OCI-LY3 (cell line): ENCODE measurements around the gene RRP1B.

Experiments used
- H2AFZ ChIP-seq: fragments of 200-600, 300-600 bp; shearing (Covaris generic); 2 replicates; pipeline ENCODE4 v1.6.0; 2014; ENCODE audit warnings: antibody characterized with exemption, low read depth, low read length
- H3K27ac ChIP-seq: fragments of 200-600, 300-600 bp; sonication (generic); 2 replicates; pipeline ENCODE4 v1.5.1; 2014; ENCODE audit warnings: mild to moderate bottlenecking, low read length, moderate library complexity, mixed read lengths
- H3K27me3 ChIP-seq: fragments of 200-600, 300-600 bp; sonication (generic); 2 replicates; pipeline ENCODE4 v1.6.1; 2014; ENCODE audit warnings: low read depth, low read length, mixed read lengths
- H3K36me3 ChIP-seq: fragments of 200-600, 300-600 bp; sonication (generic); replicated peaks from 2 replicates; pipeline ENCODE3; 2014; ENCODE audit warnings: low read depth, low read length, mixed read lengths
- H3K4me1 ChIP-seq: fragments of 300-600, 200-600 bp; sonication (generic); 2 replicates; pipeline ENCODE4 v1.6.1; 2014; ENCODE audit warnings: low read length, mixed read lengths
- H3K4me2 ChIP-seq: fragments of 200-600, 300-600 bp; sonication (generic); 2 replicates; pipeline ENCODE4 v1.6.1; 2014; ENCODE audit warnings: low read length, mixed read lengths
- H3K4me3 ChIP-seq: fragments of 300-600, 200-600 bp; sonication (generic); 2 replicates; pipeline ENCODE4 v1.5.1; 2014; ENCODE audit warnings: antibody characterized with exemption, mild to moderate bottlenecking, low read length, moderate library complexity
- H3K79me2 ChIP-seq: fragments of 300-600, 200-600 bp; shearing (Covaris generic); 2 replicates; pipeline ENCODE4 v1.6.1; 2014; ENCODE audit warnings: mild to moderate bottlenecking, low read length, mixed read lengths
- H3K9ac ChIP-seq: fragments of 300-600, 200-600 bp; shearing (Covaris generic); 2 replicates; pipeline ENCODE4 v1.6.0; 2014; ENCODE audit warnings: mild to moderate bottlenecking, low read length, moderate library complexity
- H3K9me3 ChIP-seq: fragments of 200-600, 300-600 bp; shearing (Covaris generic); 2 replicates; pipeline ENCODE4 v1.6.1; 2014; ENCODE audit warnings: low read length, mixed read lengths; ENCODE audit not compliant: insufficient read depth
- H4K20me1 ChIP-seq: fragments of 200-600, 300-600 bp; sonication (generic); 2 replicates; pipeline ENCODE4 v1.6.1; 2016; ENCODE audit warnings: low read length, mixed read lengths; ENCODE audit not compliant: insufficient read depth
- CTCF ChIP-seq: fragments of 200-600, 300-600 bp; sonication (generic); IDR thresholded peaks from 2 replicates; pipeline ENCODE4 v1.5.1; 2014; ENCODE audit warnings: antibody characterized with exemption, low read length, low read depth
- EZH2phosphoT487 ChIP-seq: fragments of 200-600 bp; shearing (Covaris generic); IDR thresholded peaks from 2 replicates; pipeline ENCODE4 v1.6.1; 2018; ENCODE audit warnings: antibody characterized with exemption, mixed run types, low read depth

RRP1B gene

DNA sequence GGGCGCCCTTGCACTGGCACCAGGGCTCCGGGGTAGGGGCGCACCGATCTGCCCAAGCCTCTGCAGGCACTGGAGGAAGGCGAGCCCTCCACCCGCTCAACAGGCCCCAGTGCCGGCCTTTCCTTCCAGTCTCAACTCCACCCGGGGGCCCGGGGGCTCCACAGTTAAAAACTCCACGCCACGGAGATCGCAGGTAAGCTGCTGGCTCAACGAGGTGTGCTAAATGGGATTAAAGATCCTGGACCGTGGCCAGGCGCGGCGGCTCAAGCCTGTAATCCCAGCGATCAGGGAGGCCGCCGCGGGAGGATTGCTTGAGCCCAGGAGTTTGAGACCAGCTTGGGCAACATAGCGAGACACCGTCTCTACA is 608 bp upstream of the RRP1B start:
- H3K9me3 ChIP-seq: no peaks in the 10 kb centered on the region
- H3K9ac ChIP-seq: peak overlapping the region; percentile 62; the same call in 1 of the 2 replicates
- H3K4me1 ChIP-seq: peaks cover 19% of the 10 kb centered on the region
- H3K79me2 ChIP-seq: peaks cover 53% of the 10 kb centered on the region
- H3K27me3 ChIP-seq: no peaks in the 10 kb centered on the region
- H3K4me2 ChIP-seq: peak overlapping the region; percentile 78
- H3K27ac ChIP-seq: peak overlapping the region; percentile 29; the same call in 1 of the 2 replicates
- TF ChIP-seq CTCF (no peak), EZH2phosphoT487 (no peak)
- peaks cover 19% of the 10 kb centered on the region for H3K36me3 ChIP-seq
- peaks cover 13% of the 10 kb centered on the region for H4K20me1 ChIP-seq
- 0 out of 2 replicates have a peak overlapping the region, but pooled peaks have one; percentile 50 for H2AFZ ChIP-seq
- H3K4me3 ChIP-seq: peak overlapping the region; percentile 86

GRCh38 chr21:43662286-43662685 is 2.9 kb downstream of the RRP1B start:
- TF ChIP-seq CTCF (no peak), EZH2phosphoT487 (no peak)
- Histone ChIP-seq H3K79me2 (peaks cover 88% of the 10 kb centered on the region), H3K27ac (no peak overlapping the region), H3K4me1 (peaks cover 19% of the 10 kb centered on the region), H3K36me3 (peaks cover 40% of the 10 kb centered on the region), H3K4me3 (no peak overlapping the region), H3K9ac (no peak overlapping the region), H3K4me2 (no peak overlapping the region), H3K27me3 (no peaks in the 10 kb centered on the region), H4K20me1 (peaks cover 18% of the 10 kb centered on the region), H3K9me3 (no peaks in the 10 kb centered on the region), H2AFZ (no peak overlapping the region)

- no peak for TF ChIP-seq EZH2phosphoT487
- no peak for TF ChIP-seq CTCF
- Histone ChIP-seq H3K4me1 (peaks cover 19% of the 10 kb centered on the region), H3K27me3 (no peaks in the 10 kb centered on the region), H3K4me3 (no peak overlapping the region), H3K27ac (no peak overlapping the region), H2AFZ (no peak overlapping the region), H3K36me3 (peaks cover 40% of the 10 kb centered on the region), H4K20me1 (peaks cover 20% of the 10 kb centered on the region), H3K79me2 (peaks cover 95% of the 10 kb centered on the region), H3K9me3 (no peaks in the 10 kb centered on the region), H3K4me2 (no peak overlapping the region), H3K9ac (no peak overlapping the region)
These were observed 3.7 kb downstream of the RRP1B start for GRCh38 chr21:43663033-43663432.

DNA sequence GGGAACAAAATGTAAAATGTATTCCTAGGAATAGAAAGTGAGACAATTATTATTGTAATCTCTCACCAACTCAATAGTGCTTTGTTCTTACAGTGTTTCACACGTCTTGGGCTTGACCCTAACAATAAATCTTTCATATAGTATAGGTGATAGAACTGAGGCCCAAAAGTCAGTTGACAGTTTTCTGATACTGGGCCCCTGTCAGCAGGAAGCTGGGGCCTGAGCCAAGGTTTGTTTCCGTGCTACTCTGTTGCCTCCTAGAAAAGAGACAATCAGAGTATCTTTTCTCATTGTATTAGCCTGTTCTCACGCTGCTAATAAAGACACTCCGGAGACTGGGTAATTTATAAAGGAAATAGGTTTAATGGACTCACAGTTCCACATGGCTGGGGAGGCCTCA is 5.0 kb downstream of the RRP1B start:
- Histone ChIP-seq H3K9ac (no peak overlapping the region), H3K27ac (no peak overlapping the region), H3K79me2 (peaks cover 100% of the 10 kb centered on the region), H3K4me2 (no peak overlapping the region), H3K4me3 (no peak overlapping the region), H3K27me3 (no peaks in the 10 kb centered on the region), H4K20me1 (peaks cover 20% of the 10 kb centered on the region), H3K36me3 (peaks cover 40% of the 10 kb centered on the region), H2AFZ (no peak overlapping the region), H3K4me1 (peaks cover 12% of the 10 kb centered on the region), H3K9me3 (no peaks in the 10 kb centered on the region)
- TF ChIP-seq EZH2phosphoT487: no peak
- TF ChIP-seq CTCF: no peak
